Left ventricle myocardium superior (tissue), 1 donor: ENCODE results near the gene GTSF1L. TPM values are rescaled to one million over a fixed set of nuclear protein-coding genes. Genes with fewer than 3 reads are reported as not detected.

Experiments used
- ATAC-seq: fragments of 200-7000 bp; cut with Tn5 transposase; one replicate; pipeline ENCODE4 v1.9.1; 2020; ENCODE audit warnings: mild to moderate bottlenecking, moderate library complexity
- DNase-seq: peaks from one replicate; pipeline ENCODE4 v3.0.0-alpha.2; 2020
- intact Hi-C: fragments of 100-400 bp; cut with micrococcal nuclease; formaldehyde crosslinking; loops from one replicate; pipeline ENCODE4 v1.11.0; 2022
- total RNA-seq: library from RNA; stranded (reverse); fragmentation: NEBNext Ultra II Directional; extraction: Animal tissue kit (Norgen Biotek cat#: 25700); gene quantifications from one replicate; pipeline ENCODE4 v1.2.1, GENCODE V29; 2021
- donor health status: DM: no; HTN: yes; CAD: no; lungs with severe emphysema.

Gene GTSF1L
- total RNA-seq, 1 donor from 2014 or later: not detected

DNA sequence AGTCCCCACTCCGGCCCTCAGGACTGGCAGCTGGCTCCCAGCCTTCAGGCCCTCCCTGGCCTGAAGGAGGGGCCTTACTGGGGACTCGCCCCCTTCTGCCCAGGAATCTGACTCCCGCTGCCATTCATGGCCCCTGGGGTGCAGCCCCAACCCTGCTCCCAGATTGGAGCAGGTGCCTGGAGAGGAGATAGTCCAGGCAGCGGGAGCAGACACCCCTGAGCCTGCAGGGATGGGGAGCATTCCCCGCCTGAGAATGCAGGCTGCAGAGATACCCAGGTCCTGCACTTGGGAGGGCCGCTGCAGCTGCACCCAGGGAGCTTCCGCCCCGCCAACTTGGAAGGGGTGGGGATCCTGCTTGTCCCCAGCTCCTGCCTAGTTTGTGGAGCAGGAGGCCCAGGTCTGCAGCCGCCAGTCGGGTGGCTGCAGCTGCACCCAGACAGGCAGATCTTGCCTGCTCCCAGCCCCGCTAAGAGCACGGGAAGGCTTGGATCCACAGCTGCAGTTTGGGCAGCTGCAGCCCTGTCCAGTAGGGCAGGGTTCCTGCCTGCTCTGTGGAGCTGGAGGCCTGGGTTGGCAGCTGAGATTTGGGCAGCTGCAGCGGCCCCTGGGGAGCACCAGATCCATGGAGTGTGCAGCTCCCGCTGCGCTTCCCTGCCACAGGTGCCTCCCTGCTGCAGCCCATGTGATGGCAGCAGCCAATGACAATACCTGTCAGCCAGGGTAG is 5.2 kb downstream of the GTSF1L start:
- ATAC-seq (no peak), DNase-seq (no peak)
- intact Hi-C loops: no loop called here

DNA sequence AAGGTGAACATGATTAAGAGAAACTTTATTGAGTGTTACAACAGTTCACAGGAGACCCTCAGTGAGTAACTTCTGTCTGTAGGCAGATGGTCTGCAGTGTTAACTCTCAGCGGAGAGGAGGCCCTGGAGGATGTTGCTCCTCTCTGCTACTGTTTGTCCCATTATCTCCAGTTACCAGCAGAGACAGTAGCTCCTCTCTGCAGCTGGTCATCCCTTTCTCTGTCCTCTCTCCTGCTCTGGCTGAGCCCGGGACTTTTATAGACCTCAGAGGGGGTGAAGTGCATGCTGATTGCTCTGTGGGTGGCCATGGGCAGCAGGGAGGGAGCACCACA is 5.7 kb downstream of the GTSF1L start:
- ATAC-seq (no peak), DNase-seq (no peak)
- intact Hi-C loops: no loop called here

DNA sequence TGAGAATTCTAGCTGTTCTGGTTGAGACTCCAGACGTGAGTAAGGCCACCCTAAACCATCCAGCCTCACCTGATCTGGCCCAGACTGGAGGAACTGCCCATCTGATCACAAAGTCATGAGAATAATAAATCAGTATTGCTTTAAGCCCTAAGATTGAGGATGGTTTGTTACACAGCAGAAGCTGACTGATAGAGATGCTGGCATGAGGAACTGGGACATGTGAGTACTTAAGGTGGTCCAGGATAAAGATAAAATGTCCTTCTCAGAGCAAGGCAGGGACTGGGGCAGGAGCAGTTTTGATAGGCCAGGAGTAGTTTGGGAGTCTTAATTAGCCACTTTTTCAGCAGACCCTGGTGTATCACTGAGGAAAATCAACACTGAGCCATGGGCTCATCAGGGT is 6.8 kb downstream of the GTSF1L start:
- intact Hi-C loops: no loop called here
- ATAC-seq (no peak), DNase-seq (no peak)

DNA sequence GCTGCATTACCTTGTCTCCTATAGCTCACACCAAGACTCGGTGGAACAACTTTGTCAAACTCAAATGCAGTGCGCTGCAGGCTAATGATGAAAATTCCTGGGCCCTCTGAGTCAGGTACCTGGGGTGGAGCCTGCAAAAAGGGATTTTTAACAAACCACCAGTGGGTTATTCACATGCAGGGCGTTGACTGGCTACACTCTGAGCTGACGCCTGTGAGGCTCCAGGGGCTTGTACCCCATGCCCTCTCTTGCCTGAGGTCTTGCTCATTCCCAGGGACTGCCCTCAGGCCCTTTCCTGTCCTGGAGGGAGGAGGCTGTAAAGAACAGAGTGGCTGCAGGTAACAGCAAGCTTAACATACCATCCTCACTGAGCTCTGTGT is 9.2 kb downstream of the GTSF1L start:
- DNase-seq (no peak), ATAC-seq (no peak)
- intact Hi-C loops: no loop called here

DNA sequence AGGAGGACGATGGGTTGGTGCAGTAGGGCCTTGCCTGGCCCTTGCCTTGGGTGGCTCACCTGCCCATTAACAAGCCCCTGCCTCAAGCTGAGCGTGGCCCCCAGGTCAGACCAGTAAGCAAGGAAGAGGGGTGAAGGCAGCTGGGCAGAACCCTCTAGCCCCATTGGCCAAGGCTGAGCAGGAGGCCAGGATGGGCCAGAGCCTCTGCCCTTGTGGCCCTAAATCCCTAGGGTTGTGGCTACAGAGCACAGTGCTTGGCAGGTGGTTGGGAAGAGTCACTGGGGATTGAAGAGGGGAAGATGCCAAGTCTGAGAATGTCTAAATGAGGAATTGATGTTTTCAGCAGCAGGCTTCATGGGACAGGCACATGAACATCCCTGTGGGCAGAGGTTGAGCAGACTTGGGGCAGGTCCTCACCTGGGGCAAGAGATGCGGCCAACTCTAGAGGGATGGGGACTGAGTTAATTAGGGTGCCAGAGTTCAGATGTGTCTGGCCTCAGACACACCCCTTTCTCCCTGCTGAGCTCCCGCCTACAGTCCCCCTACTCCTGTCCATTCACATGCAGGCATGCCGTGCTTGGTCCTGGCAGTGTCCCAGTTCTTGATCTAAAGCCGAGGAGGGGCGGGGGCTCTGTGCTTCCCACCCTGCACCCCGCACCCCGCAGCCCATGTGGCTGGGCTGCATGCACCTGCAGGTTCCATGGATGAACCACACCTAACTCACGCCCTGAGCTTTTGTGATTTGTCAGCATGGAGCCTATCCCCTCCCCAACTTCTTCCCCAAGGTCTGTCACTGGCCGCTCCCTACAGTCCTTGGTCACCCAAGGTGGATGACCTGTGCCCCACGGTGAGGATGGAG is 9.8 kb downstream of the GTSF1L start:
- ATAC-seq: no peak
- no peak for DNase-seq
- intact Hi-C loops: no loop called here

DNA sequence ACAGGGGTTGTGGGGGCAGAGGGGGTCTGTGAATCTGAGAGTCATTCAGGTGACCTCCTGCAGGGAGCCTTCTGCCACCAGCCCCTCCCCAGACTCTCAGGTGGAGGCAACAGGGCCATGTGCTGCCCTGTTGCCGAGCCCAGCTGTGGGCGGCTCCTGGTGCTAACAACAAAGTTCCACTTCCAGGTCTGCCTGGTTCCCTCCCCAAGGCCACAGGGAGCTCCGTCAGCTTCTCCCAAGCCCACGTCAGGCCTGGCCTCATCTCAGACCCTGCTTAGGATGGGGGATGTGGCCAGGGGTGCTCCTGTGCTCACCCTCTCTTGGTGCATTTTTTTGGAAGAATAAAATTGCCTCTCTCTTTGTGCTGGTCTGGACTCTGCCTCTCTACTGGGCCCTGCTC is 10.7 kb downstream of the GTSF1L start:
- ATAC-seq: no peak
- intact Hi-C loops: no loop called here
- DNase-seq: no peak

DNA sequence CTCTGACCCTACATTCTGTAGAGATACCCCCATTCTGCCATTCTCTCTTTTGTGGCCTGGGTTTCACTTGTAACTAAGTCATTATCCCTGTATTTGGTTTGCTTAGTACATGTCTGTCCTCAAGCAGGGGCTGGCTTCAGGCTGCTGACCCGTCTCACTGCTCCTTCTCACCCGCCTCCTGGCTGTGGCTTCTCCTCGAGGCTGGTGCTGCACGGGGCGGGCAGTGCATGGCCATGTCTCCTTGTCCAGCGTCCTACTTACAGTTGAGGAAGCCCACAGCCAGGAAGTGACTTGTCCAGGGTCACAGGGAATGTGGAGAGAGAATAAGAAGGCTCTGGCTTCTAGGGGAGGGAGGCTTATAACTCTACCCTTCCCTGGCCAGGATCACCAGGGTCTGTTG is 11.3 kb downstream of the GTSF1L start:
- DNase-seq: no peak

DNA sequence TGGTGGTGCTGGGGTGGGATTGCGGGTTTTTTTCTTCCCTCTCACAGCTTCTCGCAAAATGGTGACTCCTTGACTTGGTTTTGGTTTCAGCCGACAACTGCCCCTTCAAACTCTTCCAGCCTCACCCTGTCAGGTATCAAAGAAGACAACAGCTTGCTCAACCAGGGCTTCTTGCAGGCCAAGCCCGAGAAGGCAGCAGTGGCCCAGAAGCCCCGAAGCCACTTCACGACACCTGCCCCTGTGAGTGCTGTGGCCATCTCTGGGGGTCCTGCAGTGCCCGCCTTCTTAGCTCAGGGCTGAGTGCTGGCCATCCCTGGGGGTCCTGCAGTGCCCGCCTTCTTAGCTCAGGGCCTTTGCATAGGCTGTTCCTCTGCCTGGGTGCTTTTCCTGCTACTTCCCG is 11.8 kb downstream of the GTSF1L start:
- DNase-seq: no peak
- ATAC-seq: no peak
- intact Hi-C loops: no loop called here

More for the DNA sequence above, 11.3 kb downstream of the GTSF1L start:
- intact Hi-C loops: no loop called here
- ATAC-seq: no peak

DNA sequence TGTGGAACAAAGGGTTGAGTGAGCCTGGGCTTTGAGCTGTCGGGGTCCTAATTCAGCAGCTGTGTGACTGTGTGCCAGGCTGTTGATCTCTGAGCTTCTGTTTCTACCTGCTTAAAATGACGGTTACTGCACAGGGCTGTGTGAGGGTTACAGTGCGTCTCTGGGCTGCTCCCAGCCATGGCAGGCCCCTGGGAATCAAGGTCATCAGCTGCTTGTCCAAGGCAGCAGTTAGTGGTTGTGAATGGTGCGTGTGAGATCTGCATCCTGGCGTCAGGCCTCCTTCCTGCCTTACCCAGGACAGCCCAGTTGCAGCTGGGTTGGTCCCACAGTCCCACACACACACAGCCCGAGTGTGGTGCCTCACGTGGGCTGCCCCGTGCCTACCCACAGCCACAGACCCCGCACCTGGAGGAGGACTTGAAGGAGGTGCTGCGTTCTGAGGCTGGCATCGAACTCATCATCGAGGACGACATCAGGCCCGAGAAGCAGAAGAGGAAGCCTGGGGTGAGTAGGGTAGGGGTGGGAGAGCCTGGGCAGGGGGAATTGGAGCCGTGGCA is 15.6 kb downstream of the GTSF1L start:
- no peak for DNase-seq
- intact Hi-C loops: no loop called here
- ATAC-seq: no peak

DNA sequence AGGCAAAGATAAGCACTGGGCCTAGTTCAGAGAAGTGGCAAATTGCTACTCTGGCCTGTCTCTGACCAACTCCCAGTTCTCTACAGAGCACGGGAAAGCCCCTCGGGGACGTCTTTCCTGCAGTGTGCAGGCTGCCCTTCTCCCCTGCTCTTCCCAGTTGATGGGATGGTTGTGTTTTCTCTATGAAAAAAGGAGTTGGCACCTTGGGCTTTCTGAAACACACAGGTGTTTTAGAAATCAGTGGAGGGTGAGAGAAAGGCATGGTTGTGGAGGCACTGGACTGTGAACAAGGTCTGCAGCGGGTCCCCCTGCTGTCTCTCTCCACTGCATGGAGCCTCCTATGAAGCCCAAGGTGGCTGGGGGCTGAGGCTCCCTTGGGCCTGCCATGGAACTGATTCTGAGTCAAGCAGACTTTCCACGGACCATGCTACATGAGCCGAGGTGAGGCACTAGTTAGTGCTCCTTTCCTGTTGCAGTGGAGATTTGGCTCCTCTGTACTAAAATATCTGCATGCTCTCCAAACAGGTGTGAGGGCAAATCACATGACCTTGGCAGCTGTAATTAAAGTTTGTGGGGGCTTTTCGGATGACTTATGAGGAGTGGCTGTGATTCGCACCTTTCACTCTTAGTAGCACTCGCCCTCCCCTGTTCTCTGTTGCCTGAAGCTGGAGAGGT is 16.3 kb downstream of the GTSF1L start:
- ATAC-seq: no peak
- intact Hi-C loops: no loop called here
- no peak for DNase-seq

DNA sequence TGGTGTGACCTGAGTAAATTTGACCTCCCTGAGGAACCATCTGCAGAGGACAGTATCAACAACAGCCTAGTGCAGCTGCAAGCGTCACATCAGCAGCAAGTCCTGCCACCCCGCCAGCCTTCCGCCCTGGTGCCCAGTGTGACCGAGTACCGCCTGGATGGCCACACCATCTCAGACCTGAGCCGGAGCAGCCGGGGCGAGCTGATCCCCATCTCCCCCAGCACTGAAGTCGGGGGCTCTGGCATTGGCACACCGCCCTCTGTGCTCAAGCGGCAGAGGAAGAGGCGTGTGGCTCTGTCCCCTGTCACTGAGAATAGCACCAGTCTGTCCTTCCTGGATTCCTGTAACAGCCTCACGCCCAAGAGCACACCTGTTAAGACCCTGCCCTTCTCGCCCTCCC is 24.3 kb downstream of the GTSF1L start:
- no peak for DNase-seq
- no peak for ATAC-seq
- intact Hi-C loops: no loop called here

DNA sequence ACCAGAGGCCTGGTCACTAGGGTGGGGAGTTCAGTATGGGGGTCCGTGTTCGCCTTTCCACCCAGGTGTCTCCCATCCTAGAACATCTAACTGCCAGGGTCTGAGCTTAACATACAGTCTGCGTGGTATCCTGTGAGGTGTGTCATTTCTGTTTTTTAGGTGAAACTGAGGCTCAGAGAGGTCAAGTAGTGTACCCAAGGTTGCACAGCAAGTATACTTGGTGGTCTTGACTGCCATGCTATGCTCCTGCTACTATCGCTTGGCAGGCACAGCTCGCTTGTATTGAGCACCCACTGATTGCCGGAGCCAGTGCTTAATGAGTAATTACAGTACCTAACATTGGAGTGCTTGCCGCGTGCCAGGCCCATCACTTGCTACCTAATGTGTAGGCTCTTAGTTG is 26.2 kb downstream of the GTSF1L start:
- intact Hi-C loops: no loop called here
- DNase-seq (no peak), ATAC-seq (no peak)

DNA sequence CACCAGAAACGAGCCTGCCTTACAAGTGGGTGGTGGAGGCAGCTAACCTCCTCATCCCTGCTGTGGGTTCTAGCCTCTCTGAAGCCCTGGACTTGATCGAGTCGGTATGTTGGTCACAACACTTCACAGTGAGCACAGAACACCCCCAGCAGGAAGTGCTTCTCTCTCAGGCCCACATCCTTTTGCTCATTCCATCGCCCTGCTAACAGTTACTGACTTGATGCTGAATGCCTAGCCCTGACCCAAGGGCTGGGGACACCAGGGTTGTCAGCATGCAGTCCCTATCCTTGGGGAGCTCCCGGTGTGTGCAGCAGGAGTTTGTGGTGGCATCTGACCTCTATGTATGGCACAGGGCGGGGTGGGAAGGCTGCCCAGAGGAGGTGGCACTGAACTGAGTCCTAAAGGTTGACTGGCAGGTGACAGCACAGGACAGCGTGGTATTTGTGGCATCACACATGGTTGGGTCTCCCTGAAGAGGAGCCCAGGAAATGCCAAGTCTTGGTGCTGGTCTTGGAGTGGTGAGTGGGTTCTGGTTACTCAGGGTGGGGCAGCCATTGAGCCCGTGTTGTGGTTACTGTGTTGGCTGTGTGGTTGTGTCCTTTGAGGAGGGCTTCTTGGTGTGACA is 26.7 kb downstream of the GTSF1L start:
- DNase-seq: no peak
- intact Hi-C loops: no loop called here
- ATAC-seq: no peak

DNA sequence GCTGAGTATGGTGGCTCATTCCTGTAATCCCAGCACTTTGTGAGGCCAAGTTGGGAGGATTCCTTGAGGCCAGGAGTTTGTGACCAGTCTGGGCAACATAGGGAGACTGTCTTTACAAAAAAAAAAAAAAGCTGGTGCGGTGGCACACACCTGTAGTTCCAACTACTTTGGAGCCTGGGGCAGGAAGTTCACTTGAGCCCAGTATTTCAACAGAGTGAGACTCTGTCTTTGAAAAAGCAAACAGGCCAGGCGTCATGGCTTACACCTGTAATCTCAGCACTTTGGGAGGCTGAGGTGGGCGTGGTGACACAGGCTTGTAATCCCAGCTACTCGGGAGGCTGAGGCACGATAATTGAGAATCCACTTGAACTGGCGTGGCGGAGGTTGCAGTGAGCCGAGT is 31.2 kb downstream of the GTSF1L start:
- intact Hi-C loops: no loop called here
- ATAC-seq (no peak), DNase-seq (no peak)

DNA sequence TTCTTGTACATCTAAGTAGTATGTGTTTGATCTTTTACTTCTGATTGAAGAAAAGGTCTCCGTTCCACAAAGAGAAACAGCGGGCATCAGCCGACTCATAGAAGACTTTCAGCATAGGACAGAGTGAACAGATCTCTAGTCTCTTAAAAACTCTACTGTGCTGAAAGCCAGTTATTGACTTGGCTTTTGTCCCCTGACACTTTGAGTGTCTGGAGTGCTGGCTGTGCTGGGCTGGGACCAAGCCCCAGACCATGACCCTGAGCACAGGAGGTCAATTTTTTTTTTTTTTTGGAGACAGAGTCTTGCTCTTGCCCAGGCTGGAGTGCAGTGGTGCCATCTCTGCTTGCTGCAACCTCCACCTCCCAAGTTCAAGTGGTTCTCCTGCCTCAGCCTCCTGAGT is 32.0 kb downstream of the GTSF1L start:
- no peak for DNase-seq
- no peak for ATAC-seq
- intact Hi-C loops: no loop called here

DNA sequence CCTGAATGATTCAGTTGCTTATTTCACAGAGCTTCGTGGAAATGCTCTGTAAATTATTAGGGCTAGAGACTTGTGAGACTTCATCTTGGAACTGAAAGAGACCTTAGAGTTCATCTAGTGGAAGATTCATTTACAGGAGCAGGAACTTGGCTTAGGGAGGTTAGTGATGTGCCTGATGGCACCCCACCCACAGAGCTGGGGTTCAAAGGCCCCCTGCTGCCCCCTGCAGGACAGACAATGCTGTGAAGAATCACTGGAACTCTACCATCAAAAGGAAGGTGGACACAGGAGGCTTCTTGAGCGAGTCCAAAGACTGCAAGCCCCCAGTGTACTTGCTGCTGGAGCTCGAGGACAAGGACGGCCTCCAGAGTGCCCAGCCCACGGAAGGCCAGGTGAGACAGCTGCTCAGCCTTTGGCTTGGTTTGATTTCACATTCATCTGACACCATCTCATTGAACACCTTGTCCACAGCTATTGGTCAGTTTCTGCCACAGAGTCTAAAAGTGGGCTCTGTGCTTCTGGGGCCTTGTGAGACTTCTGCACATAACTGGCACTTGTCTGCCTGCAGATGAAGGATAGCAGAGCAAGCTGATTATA is 34.8 kb downstream of the GTSF1L start:
- intact Hi-C loops: no loop called here
- DNase-seq: no peak
- no peak for ATAC-seq

DNA sequence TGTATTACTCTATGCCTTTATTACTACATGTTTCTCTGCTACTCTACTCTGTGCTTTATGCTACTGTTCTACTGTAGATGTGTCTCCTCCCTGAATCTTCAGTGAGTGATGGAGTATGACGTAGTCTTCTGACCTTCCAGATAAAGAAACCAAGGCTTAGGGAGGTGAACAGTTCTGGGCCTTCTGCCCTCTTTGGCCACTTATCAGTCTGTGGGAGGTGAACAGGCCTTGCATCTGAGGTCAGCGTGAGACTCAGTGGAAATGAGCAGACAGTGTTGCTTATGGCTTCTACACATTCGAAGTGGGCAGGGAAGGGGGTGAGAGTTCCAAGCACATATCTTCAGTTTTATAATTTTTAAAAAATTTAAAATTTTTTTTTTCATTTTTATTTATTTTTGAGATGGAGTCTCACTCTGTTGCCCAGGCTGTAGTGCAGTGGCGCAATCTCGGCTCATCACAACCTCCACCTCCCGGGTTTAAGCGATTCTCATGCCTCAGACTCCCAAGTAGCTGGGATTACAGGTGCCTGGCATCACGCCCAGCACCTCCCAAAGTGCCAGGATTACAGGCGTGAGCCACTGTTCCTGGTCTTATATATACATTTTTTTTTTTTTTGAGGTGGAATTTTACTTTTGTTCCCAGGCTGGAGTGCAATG is 35.7 kb downstream of the GTSF1L start:
- ATAC-seq (no peak), DNase-seq (no peak)
- intact Hi-C loops: no loop called here

DNA sequence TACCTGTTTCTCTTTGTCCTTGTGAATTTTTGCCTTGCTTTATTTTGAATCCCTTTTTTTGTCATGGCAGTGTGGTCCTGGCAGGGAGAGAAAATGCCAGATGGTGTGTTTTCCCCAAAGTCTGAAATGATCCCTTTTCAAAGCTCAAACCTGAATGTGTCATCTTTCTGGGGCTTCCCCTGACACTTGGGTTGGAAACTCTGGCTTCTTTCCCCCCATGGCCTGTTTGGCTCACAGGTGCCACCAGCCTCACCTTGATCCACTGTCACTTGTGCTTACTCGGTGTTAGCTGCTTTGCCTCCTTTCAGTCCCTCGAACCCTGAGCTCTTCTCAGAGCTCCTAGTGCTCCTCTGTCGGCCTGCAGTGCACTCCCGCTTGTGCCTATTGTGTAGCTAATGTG is 37.6 kb downstream of the GTSF1L start:
- DNase-seq: no peak
- intact Hi-C loops: no loop called here

DNA sequence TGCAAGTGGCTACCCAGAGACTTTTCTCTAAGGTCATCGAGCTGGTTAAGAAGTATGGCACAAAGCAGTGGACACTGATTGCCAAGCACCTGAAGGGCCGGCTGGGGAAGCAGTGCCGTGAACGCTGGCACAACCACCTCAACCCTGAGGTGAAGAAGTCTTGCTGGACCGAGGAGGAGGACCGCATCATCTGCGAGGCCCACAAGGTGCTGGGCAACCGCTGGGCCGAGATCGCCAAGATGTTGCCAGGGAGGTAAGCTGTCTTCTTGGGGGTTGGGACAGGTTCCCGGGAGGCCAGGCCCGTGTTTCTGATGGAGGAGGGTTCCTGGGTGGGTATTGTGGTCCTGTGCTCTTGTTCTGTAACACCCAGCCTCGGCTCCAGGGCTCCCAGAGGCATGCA is 40.0 kb downstream of the GTSF1L start:
- intact Hi-C loops: no loop called here
- ATAC-seq (no peak), DNase-seq (no peak)

More for the DNA sequence above, 37.6 kb downstream of the GTSF1L start:
- ATAC-seq: no peak
